Neural progenitor cell (in vitro differentiated cells): ENCODE measurements around the gene TMEM247. TPM values are rescaled to one million over a fixed set of nuclear protein-coding genes. Genes with fewer than 3 reads are reported as not detected.

ENCODE experiments used
- DNase-seq: peaks from one replicate; pipeline ENCODE4 v3.0.0-alpha.2; 2016; ENCODE audit warnings: low spot score
- H2AFZ ChIP-seq: fragments of 200-600 bp; sonication (generic); replicated peaks from 2 replicates; pipeline ENCODE4 v1.6.1; 2016; ENCODE audit warnings: antibody characterized with exemption
- H3F3A ChIP-seq: fragments of 200-600 bp; sonication (generic); 2 replicates; pipeline ENCODE4 v1.6.1; 2016; ENCODE audit warnings: antibody characterized with exemption, low read depth
- H3K27ac ChIP-seq: fragments of 200-600 bp; sonication (generic); 2 replicates; pipeline ENCODE4 v1.5.1; 2016; ENCODE audit warnings: mild to moderate bottlenecking
- H3K27me3 ChIP-seq: fragments of 200-600 bp; sonication (generic); 2 replicates; pipeline ENCODE4 v1.6.1; 2016; ENCODE audit warnings: mild to moderate bottlenecking, moderate library complexity
- H3K36me3 ChIP-seq: fragments of 200-600 bp; sonication (generic); 2 replicates; pipeline ENCODE4 v1.5.1; 2016
- H3K4me1 ChIP-seq: fragments of 200-600 bp; sonication (generic); 2 replicates; pipeline ENCODE4 v1.6.1; 2016; ENCODE audit warnings: mixed run types
- H3K4me2 ChIP-seq: fragments of 200-600 bp; sonication (generic); 2 replicates; pipeline ENCODE4 v1.6.1; 2016
- H3K4me3 ChIP-seq: fragments of 200-600 bp; sonication (generic); 2 replicates; pipeline ENCODE4 v1.5.1; 2016
- H3K79me2 ChIP-seq: fragments of 200-600 bp; sonication (generic); 2 replicates; pipeline ENCODE4 v1.6.1; 2016; ENCODE audit warnings: low read depth
- H3K9ac ChIP-seq: fragments of 200-600 bp; sonication (generic); 2 replicates; pipeline ENCODE4 v1.6.1; 2016
- H3K9me3 ChIP-seq: fragments of 200-600 bp; sonication (generic); 2 replicates; pipeline ENCODE4 v1.5.1; 2016; ENCODE audit warnings: low read depth
- H4K20me1 ChIP-seq: fragments of 200-600 bp; sonication (generic); 2 replicates; pipeline ENCODE4 v1.6.1; 2016; ENCODE audit warnings: low read depth
- H3K27ac Mint-ChIP-seq: 3 replicates; pipeline ENCODE4 v1.8.0; 2021; ENCODE audit warnings: mixed read lengths
- H3K27me3 Mint-ChIP-seq: 2 replicates; pipeline ENCODE4 v1.8.0; 2022; ENCODE audit warnings: low read depth, mild to moderate bottlenecking, inconsistent platforms, moderate library complexity, mixed read lengths; ENCODE audit not compliant: insufficient read depth
- H3K36me3 Mint-ChIP-seq: 3 replicates; pipeline ENCODE4 v1.8.0; 2021; ENCODE audit warnings: mixed read lengths
- H3K4me1 Mint-ChIP-seq: 3 replicates; pipeline ENCODE4 v1.8.0; 2021; ENCODE audit warnings: mixed read lengths
- H3K4me3 Mint-ChIP-seq: 3 replicates; pipeline ENCODE4 v1.8.0; 2021; ENCODE audit warnings: mild to moderate bottlenecking, moderate library complexity, mixed read lengths
- H3K9me3 Mint-ChIP-seq: 3 replicates; pipeline ENCODE4 v1.8.0; 2020; ENCODE audit warnings: mixed read lengths
- CTCF ChIP-seq: fragments of 200-600 bp; sonication (generic); IDR thresholded peaks from 2 replicates; pipeline ENCODE4 v1.5.1; 2017; ENCODE audit warnings: antibody characterized with exemption, mild to moderate bottlenecking
- EZH2 ChIP-seq: fragments of 200-600 bp; sonication (generic); IDR thresholded peaks from 2 replicates; pipeline ENCODE4 v1.6.1; 2017; ENCODE audit warnings: antibody characterized with exemption, mild to moderate bottlenecking, moderate library complexity
- EZH2phosphoT487 ChIP-seq: fragments of 200-600 bp; sonication (generic); IDR thresholded peaks from 2 replicates; pipeline ENCODE4 v1.6.1; 2017; ENCODE audit warnings: antibody characterized with exemption
- total RNA-seq: library from RNA; depleted of rRNA; stranded (reverse); fragments of >200 nt; gene quantifications from 2 replicates; pipeline ENCODE4 v1.2.3, GENCODE V29; 2015; ENCODE audit warnings: low replicate concordance

Gene TMEM247
- total RNA-seq, 1 donor from 2014 or later = not detected

GRCh38 chr2:46504685-46505471 lies 25.5 kb downstream of the TMEM247 start:
- H3K4me1 Mint-ChIP-seq = peaks cover 6% of the 10 kb centered on the region
- H3K36me3 ChIP-seq = no peaks in the 10 kb centered on the region
- H3F3A ChIP-seq = no peaks in the 10 kb centered on the region
- no peak overlapping the region for H2AFZ ChIP-seq
- no peaks in the 10 kb centered on the region for H3K36me3 Mint-ChIP-seq
- peaks cover 10% of the 10 kb centered on the region for H3K27me3 Mint-ChIP-seq
- no peak overlapping the region for H3K4me3 Mint-ChIP-seq
- H3K4me1 ChIP-seq = peaks cover 7% of the 10 kb centered on the region
- no peak overlapping the region for H3K9ac ChIP-seq
- no peak for DNase-seq
- H3K27ac Mint-ChIP-seq = peak overlapping the region; percentile 25
- H3K27ac ChIP-seq = no peak overlapping the region
- H4K20me1 ChIP-seq = no peaks in the 10 kb centered on the region
- peaks cover 9% of the 10 kb centered on the region for H3K27me3 ChIP-seq
- TF ChIP-seq CTCF (no peak), EZH2 (no peak)
- no peak overlapping the region for H3K4me2 ChIP-seq
- no peaks in the 10 kb centered on the region for H3K79me2 ChIP-seq
- no peak overlapping the region for H3K4me3 ChIP-seq
- H3K9me3 ChIP-seq = no peaks in the 10 kb centered on the region
- H3K9me3 Mint-ChIP-seq = no peaks in the 10 kb centered on the region

GRCh38 chr2:46505472-46505783 lies 26.1 kb downstream of the TMEM247 start:
- Histone ChIP-seq H3K4me3 (no peak overlapping the region), H4K20me1 (no peaks in the 10 kb centered on the region), H2AFZ (no peak overlapping the region), H3K79me2 (no peaks in the 10 kb centered on the region), H3K9ac (no peak overlapping the region), H3K9me3 (no peaks in the 10 kb centered on the region), H3K27ac (no peak overlapping the region), H3F3A (no peaks in the 10 kb centered on the region), H3K27me3 (peaks cover 7% of the 10 kb centered on the region), H3K4me2 (no peak overlapping the region), H3K4me1 (peaks cover 6% of the 10 kb centered on the region), H3K36me3 (no peaks in the 10 kb centered on the region)
- Mint-ChIP-seq H3K4me3 (no peak overlapping the region), H3K36me3 (no peaks in the 10 kb centered on the region), H3K27ac (no peak overlapping the region), H3K4me1 (peaks cover under 1% of the 10 kb centered on the region), H3K27me3 (peaks cover 10% of the 10 kb centered on the region), H3K9me3 (no peaks in the 10 kb centered on the region)
- no peak for DNase-seq
- TF ChIP-seq CTCF (no peak), EZH2phosphoT487 (no peak), EZH2 (no peak)

DNA sequence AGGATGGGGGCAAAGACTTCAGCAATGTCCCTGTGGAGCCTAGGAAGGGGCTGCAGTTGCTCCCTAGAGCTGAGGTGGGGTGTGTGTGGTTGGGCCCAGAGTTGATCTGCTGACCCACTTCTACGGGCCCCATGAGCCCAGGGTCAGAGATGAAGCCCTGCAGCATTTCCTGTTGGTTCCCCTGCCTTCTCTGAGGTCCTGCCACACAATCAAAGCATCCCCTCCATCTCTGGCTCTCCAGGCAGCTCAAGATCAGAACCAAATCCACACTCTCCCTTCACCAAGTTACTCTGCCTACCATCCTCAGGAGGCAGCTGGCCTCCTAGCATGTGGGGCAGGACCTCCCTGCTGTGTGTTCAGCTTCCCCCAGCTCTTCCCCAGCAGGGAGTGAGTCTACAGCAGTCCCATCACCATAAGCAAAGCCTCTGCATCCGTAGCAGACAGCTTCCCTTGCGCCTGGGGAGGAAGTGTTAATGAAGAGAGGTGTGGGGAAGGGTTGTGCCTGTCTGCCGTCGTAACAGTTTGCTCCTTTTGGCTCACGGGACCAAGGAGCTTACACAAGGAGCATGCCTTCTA lies 26.9 kb downstream of the TMEM247 start:
- H3K79me2 ChIP-seq = no peaks in the 10 kb centered on the region
- Mint-ChIP-seq H3K9me3 (no peaks in the 10 kb centered on the region), H3K4me3 (no peak overlapping the region), H3K4me1 (no peaks in the 10 kb centered on the region), H3K27me3 (peaks cover 10% of the 10 kb centered on the region), H3K36me3 (no peaks in the 10 kb centered on the region), H3K27ac (peak overlapping the region; percentile 69)
- no peaks in the 10 kb centered on the region for H3K27me3 ChIP-seq
- DNase-seq = no peak
- H3K4me3 ChIP-seq = no peak overlapping the region
- no peak overlapping the region for H2AFZ ChIP-seq
- no peaks in the 10 kb centered on the region for H3K9me3 ChIP-seq
- no peaks in the 10 kb centered on the region for H3K36me3 ChIP-seq
- no peaks in the 10 kb centered on the region for H4K20me1 ChIP-seq
- no peak for TF ChIP-seq CTCF
- H3K4me1 ChIP-seq = no peaks in the 10 kb centered on the region
- H3K9ac ChIP-seq = no peak overlapping the region
- H3K4me2 ChIP-seq = no peak overlapping the region
- H3K27ac ChIP-seq = no peak overlapping the region
- H3F3A ChIP-seq = no peaks in the 10 kb centered on the region
